ENCODE results near the gene TBL1X.

GRCh38 chrX:9677098-9677739, 212.4 kb downstream of the TBL1X start:
- no peak for TF ChIP-seq SIN3A (IDR thresholded peaks at IDR 0.05; ENCODE audit: borderline replicate concordance, insufficient read depth, low read length)
- TF ChIP-seq POLR2AphosphoS5 (IDR thresholded peaks at IDR 0.05; ENCODE audit: low read depth, low read length) = no peak
